ENCODE results near the gene XBP1. TPM values are rescaled to one million over a fixed set of nuclear protein-coding genes. Genes with fewer than 3 reads are reported as not detected.

Gene XBP1
- total and polyA plus RNA-seq, 2 of the 13 experiments (the other 11 are each of a cell fraction or from before 2014, with no cell fraction given): 416 to 427 TPM

DNA sequence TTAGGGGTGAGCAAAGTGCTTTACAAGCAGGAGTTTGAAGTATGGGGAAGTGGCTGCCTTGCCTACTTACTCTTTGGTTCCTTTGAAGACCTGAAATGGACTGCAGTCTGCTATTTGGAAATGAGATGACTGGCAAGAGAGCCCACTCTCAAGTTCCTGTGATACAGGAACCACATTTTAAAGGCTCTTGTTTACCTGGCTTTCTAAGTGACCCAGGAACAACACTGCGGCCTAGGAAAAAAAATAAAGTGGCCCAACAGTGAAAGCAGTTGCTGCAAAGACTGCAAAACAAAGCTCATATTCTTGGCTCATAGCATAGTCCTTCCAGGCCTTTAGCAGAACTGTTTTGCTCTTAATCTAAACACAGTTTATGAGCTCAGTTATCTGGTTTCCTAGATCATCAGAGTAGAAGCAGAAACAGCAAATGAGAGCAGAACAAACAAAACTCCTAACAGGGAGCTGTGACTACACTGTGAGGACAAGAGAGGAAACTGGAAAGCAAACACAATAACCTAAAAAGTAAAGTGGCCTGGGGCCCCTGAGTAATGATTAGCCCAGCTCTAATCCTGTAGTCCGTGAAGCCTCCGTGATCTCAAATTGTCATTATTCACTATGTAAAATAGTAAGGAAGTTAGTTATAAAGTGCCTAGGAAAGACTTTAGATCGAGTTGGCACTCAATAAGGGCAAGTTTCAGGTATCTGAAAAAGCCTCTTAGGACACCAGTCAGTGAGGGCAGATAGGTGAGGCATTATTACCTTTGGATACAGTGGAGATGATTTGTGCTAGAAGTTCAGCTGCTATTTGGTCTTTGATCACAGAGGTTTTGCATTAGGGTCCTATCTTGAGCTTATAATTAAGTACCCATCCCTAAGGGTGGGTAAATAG, 16.3 kb downstream of the XBP1 start (continued):
- TF ChIP-seq, protein P1, sequence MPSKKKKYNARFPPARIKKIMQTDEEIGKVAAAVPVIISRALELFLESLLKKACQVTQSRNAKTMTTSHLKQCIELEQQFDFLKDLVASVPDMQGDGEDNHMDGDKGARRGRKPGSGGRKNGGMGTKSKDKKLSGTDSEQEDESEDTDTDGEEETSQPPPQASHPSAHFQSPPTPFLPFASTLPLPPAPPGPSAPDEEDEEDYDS (CRISPR knock-in tag; IDR thresholded peaks at IDR 0.05): peak; percentile 49
- TF ChIP-seq, protein P2, sequence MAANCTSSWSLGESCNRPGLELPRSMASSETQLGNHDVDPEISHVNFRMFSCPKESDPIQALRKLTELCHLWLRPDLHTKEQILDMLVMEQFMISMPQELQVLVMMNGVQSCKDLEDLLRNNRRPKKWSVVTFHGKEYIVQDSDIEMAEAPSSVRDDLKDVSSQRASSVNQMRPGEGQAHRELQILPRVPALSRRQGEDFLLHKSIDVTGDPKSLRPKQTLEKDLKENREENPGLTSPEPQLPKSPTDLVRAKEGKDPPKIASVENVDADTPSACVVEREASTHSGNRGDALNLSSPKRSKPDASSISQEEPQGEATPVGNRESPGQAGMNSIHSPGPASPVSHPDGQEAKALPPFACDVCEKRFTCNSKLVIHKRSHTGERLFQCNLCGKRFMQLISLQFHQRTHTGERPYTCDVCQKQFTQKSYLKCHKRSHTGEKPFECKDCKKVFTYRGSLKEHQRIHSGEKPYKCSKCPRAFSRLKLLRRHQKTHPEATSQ (CRISPR knock-in tag; IDR thresholded peaks at IDR 0.05; ENCODE audit: borderline replicate concordance): no peak
- TF ChIP-seq NFIB (CRISPR knock-in tag; IDR thresholded peaks at IDR 0.05; ENCODE audit: borderline replicate concordance) (no peak), ZNF367 (CRISPR knock-in tag; IDR thresholded peaks at IDR 0.05; ENCODE audit: borderline replicate concordance) (no peak), ZNF160 (CRISPR knock-in tag; IDR thresholded peaks at IDR 0.05) (0 out of 2 replicates have a peak, but pooled peaks have one; percentile 47), MAFK (conservative IDR thresholded peaks at IDR 0.05 in 1 of 2, IDR thresholded peaks at IDR 0.05 in 1 of 2; ENCODE audit: low read length in 2 of 2) (no peak), ZBTB37 (CRISPR knock-in tag; IDR thresholded peaks at IDR 0.05) (no peak), SAFB2 (CRISPR knock-in tag; IDR thresholded peaks at IDR 0.05; ENCODE audit: borderline replicate concordance, low read depth) (no peak; the same call in 1 of the 2 replicates), SMC3 (IDR thresholded peaks at IDR 0.05; ENCODE audit: low read length) (no peak), XBP1 (CRISPR knock-in tag; IDR thresholded peaks at IDR 0.05) (no peak), ZNF331 (CRISPR knock-in tag; IDR thresholded peaks at IDR 0.05) (peak; percentile 61)

Data from HepG2 (cell line).